ENCODE results near the gene RNF115. TPM values are rescaled to one million over a fixed set of nuclear protein-coding genes. Genes with fewer than 3 reads are reported as not detected.
"Not testable (repeated sequence)": the region's sequence is repeated elsewhere in the genome, so short reads cannot be mapped to it uniquely, and the experiment has no call there.

The RNF115 gene
- total and polyA plus RNA-seq, 8 donors: 4.9 to 8.1 (median 5.9) TPM

GRCh38 chr1:145720878-145721671, 102.8 kb downstream of the RNF115 start:
- intact Hi-C loops (cut with DNase I): loop anchor here in 1 of 3 donors (5.0 kb wide), 1 partner anchor 119 kb away; no protein-coding TSS in a partner anchor
- DNase-seq (peak; percentile 49 to 93 (median 75)), ATAC-seq (peak; percentile 92 to 98 (median 96)), FAIRE-seq (no peak)
- Histone ChIP-seq H3K27ac (no peak overlapping the region), H3K27me3 (no peaks in the 10 kb centered on the region), H3K4me1 (peaks cover 0 to 3% (median 0%) of the 10 kb centered on the region in 3 donors), H3K4me3 (peak overlapping the region in 2 of 4 donors; percentile 22 to 27), H3K36me3 (no peaks in the 10 kb centered on the region), H3K9me3 (no peaks in the 10 kb centered on the region)
- TF ChIP-seq CTCF (IDR thresholded peaks at IDR 0.05): peak; percentile 87 to 99 (median 94)
- WGBS, 2 donors: 12 to 15% methylated on average over 42 to 47 of the region's 47 CpGs

GRCh38 chr1:145720556-145720877, 103.4 kb downstream of the RNF115 start:
- H3K36me3 ChIP-seq: no peaks in the 10 kb centered on the region
- no peak overlapping the region for H3K4me3 ChIP-seq
- ATAC-seq: no peak
- FAIRE-seq: no peak
- no peak for TF ChIP-seq CTCF (IDR thresholded peaks at IDR 0.05)
- DNase-seq: no peak
- no peaks in the 10 kb centered on the region for H3K9me3 ChIP-seq
- WGBS, 2 donors: 51 to 55% methylated on average over 5 of the region's 5 CpGs
- H3K27ac ChIP-seq: no peak overlapping the region
- peaks cover 0 to 3% (median 0%) of the 10 kb centered on the region in 3 donors for H3K4me1 ChIP-seq
- intact Hi-C loops (cut with DNase I): loop anchor here in 1 of 3 donors (5.0 kb wide), 1 partner anchor 118 kb away; no protein-coding TSS in a partner anchor
- H3K27me3 ChIP-seq: no peaks in the 10 kb centered on the region

GRCh38 chr1:145719230-145720079, 104.4 kb downstream of the RNF115 start, which contains the start of gene CD160:
TSS of gene CD160 (plus strand) at chr1:145719499. CDS start at chr1:145728328, 8,829 bp downstream.
- Histone ChIP-seq H3K9me3 (no peaks in the 10 kb centered on the region), H3K4me3 (no peak within 1 kb of the TSS), H3K27me3 (no peaks in the 10 kb centered on the region), H3K36me3 (no peaks in the 10 kb centered on the region), H3K27ac (no peak within 1 kb of the TSS), H3K4me1 (peaks cover 7 to 12% (median 8%) of the 10 kb centered on the region in 3 donors)
- ATAC-seq (no peak), FAIRE-seq (no peak), DNase-seq (no peak)
- TF ChIP-seq CTCF (IDR thresholded peaks at IDR 0.05): no peak
- WGBS, 2 donors: 93 to 94% methylated on average over 12 of the region's 12 CpGs
- intact Hi-C loops (cut with DNase I): loop anchor here in 1 of 3 donors (5.0 kb wide), 1 partner anchor 117 kb away; no protein-coding TSS in a partner anchor

GRCh38 chr1:145718465-145718864, 105.4 kb downstream of the RNF115 start:
- DNase-seq, FAIRE-seq: not testable (repeated sequence)
- 93 to 96% methylated on average over 5 of the region's 5 CpGs for WGBS, 2 donors

GRCh38 chr1:145717833-145718232, 106.1 kb downstream of the RNF115 start:
- ATAC-seq (peak in 2 of 4 donors; percentile 26 to 40), FAIRE-seq (no peak), DNase-seq (peak in 2 of 6 donors; percentile 28 to 40)
- no peaks in the 10 kb centered on the region for H3K27me3 ChIP-seq
- no peaks in the 10 kb centered on the region for H3K9me3 ChIP-seq
- WGBS, 2 donors: 14 to 15% methylated on average over 1 of the region's 1 CpG
- no peak overlapping the region for H3K4me3 ChIP-seq
- peaks cover 9 to 13% (median 10%) of the 10 kb centered on the region in 3 donors for H3K4me1 ChIP-seq
- H3K36me3 ChIP-seq: no peaks in the 10 kb centered on the region
- no peak for TF ChIP-seq CTCF (IDR thresholded peaks at IDR 0.05)
- no peak overlapping the region for H3K27ac ChIP-seq
- intact Hi-C loops (cut with DNase I): no loop called here

More at GRCh38 chr1:145718465-145718864, 105.4 kb downstream of the RNF115 start:
- peaks cover 9 to 13% (median 10%) of the 10 kb centered on the region in 3 donors for H3K4me1 ChIP-seq
- H3K4me3 ChIP-seq; H3K9me3 ChIP-seq; H3K27me3 ChIP-seq; ATAC-seq; intact Hi-C loops (cut with DNase I); H3K36me3 ChIP-seq; H3K27ac ChIP-seq: not testable (repeated sequence)

Measured in pancreas (tissue), 10 donors.